ENCODE data around the gene RASSF7. TPM values are rescaled to one million over a fixed set of nuclear protein-coding genes. Genes with fewer than 3 reads are reported as not detected.

The RASSF7 gene
- total RNA-seq, 2 donors from 2014 or later = 7.3 to 20.6 TPM

- Histone ChIP-seq H3K27ac (peak within 1 kb of the TSS; percentile 22 to 65), H3K27me3 (replicated peaks; ENCODE audit: insufficient read depth) (no peaks in the 10 kb centered on the region), H3K9me3 (no peaks in the 10 kb centered on the region), H3K36me3 (peaks cover 12% of the 10 kb centered on the region), H3K4me1 (ENCODE audit: control insufficient read depth in 1 of 2, low read depth in 2 of 2) (peaks cover 16 to 35% of the 10 kb centered on the region in 2 donors), H3K4me3 (peak within 1 kb of the TSS; percentile 96)
- peak; percentile 54 for DNase-seq (ENCODE audit: low spot score)
- TF ChIP-seq CTCF (IDR thresholded peaks at IDR 0.05) = no peak
- peak; percentile 58 for ATAC-seq (ENCODE audit: insufficient number of reproducible peaks, low FRiP score, low read depth)
Observed at GRCh38 chr11:535519-536454, 25.0 kb upstream of the RASSF7 start, which contains the start of gene HRAS. HRAS (minus strand) TSS chr11:535576.

GRCh38 chr11:536841-537621 lies 23.7 kb upstream of the RASSF7 start, which contains the start of gene LRRC56:
LRRC56 (plus strand) TSS chr11:537527; CDS start chr11:540685, 3,158 bp downstream.
- Histone ChIP-seq H3K27me3 (replicated peaks; ENCODE audit: insufficient read depth) (no peaks in the 10 kb centered on the region), H3K4me3 (peak within 1 kb of the TSS; percentile 90), H3K36me3 (peaks cover 9% of the 10 kb centered on the region), H3K9me3 (no peaks in the 10 kb centered on the region), H3K4me1 (ENCODE audit: control insufficient read depth in 1 of 2, low read depth in 2 of 2) (peaks cover 16 to 35% of the 10 kb centered on the region in 2 donors), H3K27ac (peak within 1 kb of the TSS; percentile 11 to 22)
- TF ChIP-seq CTCF (IDR thresholded peaks at IDR 0.05) = no peak
- DNase-seq (ENCODE audit: low spot score) (peak; percentile 32), ATAC-seq (ENCODE audit: insufficient number of reproducible peaks, low FRiP score, low read depth) (no peak)

DNA sequence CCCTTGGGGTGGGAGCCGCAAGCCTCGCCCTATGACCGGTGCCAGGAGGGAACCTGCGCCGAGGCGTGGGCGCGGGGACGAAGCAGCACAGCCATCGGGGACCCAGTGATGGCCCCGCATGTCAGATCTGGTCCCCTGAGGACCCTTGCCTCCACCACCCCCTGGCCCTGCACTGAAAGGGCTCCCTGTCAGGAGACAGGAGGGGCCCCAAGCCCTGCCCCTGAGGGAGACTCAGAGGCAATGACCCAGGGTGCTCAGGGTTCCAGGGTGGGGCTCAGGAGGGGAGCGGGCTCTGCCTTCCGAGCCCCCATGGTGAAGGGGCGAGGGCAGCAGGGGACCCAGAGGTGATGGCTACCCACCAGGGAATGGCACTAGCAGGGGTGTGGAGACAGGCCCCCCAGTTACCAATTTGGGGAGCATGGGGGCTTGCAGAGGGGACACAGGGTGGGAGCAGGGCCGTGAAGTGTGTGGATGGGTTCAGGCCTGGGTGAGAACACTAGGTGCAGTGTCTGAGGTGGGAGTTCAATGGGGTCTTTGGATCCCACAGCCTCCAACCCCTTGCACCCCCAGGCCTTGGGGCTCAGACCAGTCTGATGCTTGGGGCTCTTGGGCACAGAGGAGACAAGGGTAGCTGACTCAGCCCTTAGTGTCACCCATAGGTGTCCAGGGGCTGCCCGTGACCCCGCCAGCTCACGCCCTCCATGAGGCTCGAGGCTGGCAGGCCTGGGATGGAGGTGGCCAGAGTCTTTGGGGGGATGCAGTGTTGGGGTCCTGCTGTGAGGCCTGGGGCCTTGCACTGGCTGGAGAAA lies 22.9 kb upstream of the RASSF7 start:
- peaks cover under 1% of the 10 kb centered on the region for H3K36me3 ChIP-seq
- H3K4me3 ChIP-seq = peak overlapping the region; percentile 90
- no peak for TF ChIP-seq CTCF (IDR thresholded peaks at IDR 0.05)
- H3K27me3 ChIP-seq (replicated peaks; ENCODE audit: insufficient read depth) = no peaks in the 10 kb centered on the region
- H3K4me1 ChIP-seq (ENCODE audit: control insufficient read depth in 1 of 2, low read depth in 2 of 2) = peaks cover 16 to 35% of the 10 kb centered on the region in 2 donors
- DNase-seq (ENCODE audit: low spot score) (no peak), ATAC-seq (ENCODE audit: insufficient number of reproducible peaks, low FRiP score, low read depth) (no peak)
- no peak overlapping the region for H3K27ac ChIP-seq
- no peaks in the 10 kb centered on the region for H3K9me3 ChIP-seq

DNA sequence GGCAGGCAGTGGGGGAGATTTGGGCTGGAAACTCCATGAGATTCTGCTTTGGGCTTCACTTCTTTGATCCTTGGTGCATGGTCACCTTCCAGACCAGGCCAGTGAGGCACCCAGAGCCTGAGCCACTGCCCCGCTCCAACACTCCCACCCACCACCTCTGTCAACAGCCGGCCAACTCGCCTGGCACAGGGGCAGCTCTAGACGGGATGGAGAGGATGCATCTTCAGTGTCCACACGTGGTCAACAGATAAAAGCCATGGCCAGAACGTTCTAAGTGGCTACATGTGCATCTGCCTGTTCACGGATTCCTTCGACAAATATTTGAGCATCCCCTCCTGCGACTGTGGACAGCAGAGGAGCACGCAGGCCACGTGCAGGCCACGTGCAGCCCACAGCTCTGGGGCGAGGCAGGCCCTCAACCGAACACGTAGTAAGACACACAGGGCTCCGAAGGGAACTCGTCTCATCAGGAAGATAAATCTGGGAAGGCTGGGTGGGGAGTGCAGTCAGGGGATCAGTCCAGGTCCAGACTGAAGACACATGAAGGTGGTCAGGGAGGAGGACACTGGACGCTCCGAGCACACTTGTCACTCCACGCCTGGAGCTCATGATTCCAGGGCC lies 22.2 kb upstream of the RASSF7 start:
- no peak for DNase-seq (ENCODE audit: low spot score)
- Histone ChIP-seq H3K27me3 (replicated peaks; ENCODE audit: insufficient read depth) (no peaks in the 10 kb centered on the region), H3K9me3 (no peaks in the 10 kb centered on the region), H3K4me1 (ENCODE audit: control insufficient read depth in 1 of 2, low read depth in 2 of 2) (peaks cover 16 to 35% of the 10 kb centered on the region in 2 donors), H3K27ac (no peak overlapping the region), H3K36me3 (no peaks in the 10 kb centered on the region), H3K4me3 (no peak overlapping the region)
- TF ChIP-seq CTCF (IDR thresholded peaks at IDR 0.05) = no peak
- no peak for ATAC-seq (ENCODE audit: insufficient number of reproducible peaks, low FRiP score, low read depth)
